GM13976 (cell line): ENCODE data around the gene CD93.

ENCODE experiments used
- DNase-seq: peaks from one replicate; pipeline ENCODE4 v3.0.0; 2012; ENCODE audit warnings: low spot score
- CTCF ChIP-seq: IDR thresholded peaks from 2 replicates; pipeline ENCODE4 v1.5.1; 2012; ENCODE audit warnings: borderline replicate concordance, mild to moderate bottlenecking; ENCODE audit not compliant: insufficient read depth; ENCODE audit errors: extremely low read depth, missing control alignments, control extremely low read depth
- in situ Hi-C: fragments of 300-500 bp; cut with MboI; formaldehyde crosslinking; loops from one replicate; pipeline ENCODE4 v1.12.0; 2022; ENCODE audit warnings: low sequenced_read_pairs, mixed read lengths, inconsistent platforms; ENCODE audit not compliant: unreplicated experiment

The CD93 gene

DNA sequence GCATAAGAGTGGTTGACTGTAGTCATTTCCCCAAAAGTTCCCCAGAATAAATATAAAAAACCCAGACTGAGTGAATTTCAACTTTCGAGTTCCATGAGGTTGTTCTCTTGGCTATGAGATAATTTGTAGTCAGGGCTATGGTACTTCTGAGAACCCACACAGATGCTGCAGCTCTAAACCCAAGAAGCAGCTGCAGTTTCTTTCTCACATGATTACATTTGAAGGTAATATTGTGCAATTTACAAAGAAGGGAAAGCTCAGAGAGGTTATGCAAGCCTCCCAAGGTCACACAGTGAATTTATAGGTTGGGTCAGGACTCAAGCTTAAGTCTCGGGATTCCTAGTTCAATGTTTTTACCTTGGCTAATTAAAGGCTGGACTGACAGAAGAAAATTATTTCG lies 29.7 kb upstream of the CD93 start:
- DNase-seq, result peak; percentile 58
- in situ Hi-C loops, result no loop called here
- TF ChIP-seq CTCF, result no peak

DNA sequence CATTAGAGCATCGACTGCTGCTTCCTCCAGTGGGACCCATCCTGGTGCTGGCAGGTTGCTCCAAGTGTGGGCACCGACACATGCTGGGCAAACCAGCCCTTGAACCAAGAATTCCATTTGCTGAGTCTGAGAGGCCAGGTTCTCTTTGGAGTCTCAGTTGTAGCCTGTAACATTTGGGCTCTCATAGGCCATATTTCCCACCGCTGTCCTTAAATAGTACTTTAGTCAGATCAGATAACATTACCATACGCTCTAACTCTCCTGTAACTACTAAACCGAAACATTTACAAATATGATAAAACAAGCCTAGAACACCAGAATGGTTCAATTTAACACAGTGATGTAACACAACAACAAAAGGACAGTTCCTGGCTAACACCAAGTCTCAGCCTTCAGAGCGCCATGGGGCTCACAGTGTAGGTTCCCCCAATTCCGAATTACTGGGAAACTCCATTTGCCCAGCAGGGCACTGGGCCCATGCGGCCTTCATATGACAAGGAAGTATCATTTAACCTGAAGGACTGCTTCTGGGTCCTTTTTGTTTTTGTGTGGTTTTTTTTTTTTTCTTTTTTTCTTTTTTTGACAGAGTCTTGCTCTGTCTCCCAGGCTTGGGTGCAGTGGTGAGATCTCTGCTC lies 28.4 kb upstream of the CD93 start:
- in situ Hi-C loops, result no loop called here
- no peak for DNase-seq
- TF ChIP-seq CTCF, result no peak

DNA sequence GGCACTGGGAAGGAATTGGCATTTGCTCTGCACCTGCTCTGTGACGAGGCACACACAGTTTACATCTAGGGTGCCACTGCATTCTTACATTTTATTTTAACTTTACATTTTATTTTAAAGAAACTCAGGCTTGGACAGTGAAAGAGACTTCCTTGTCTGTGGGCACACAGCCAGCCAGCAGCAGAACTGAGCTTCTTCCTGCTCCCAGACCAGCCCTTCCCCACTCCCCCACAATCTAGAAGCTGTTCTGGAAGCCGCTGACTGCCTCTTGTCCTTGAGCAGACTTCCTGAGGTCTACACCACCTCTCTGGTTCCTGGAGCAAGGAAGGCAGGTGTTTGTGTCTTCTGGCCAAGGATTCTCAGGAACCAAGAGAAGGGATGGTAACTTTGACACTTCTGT lies 27.9 kb upstream of the CD93 start:
- no peak for TF ChIP-seq CTCF
- in situ Hi-C loops, result no loop called here
- no peak for DNase-seq

DNA sequence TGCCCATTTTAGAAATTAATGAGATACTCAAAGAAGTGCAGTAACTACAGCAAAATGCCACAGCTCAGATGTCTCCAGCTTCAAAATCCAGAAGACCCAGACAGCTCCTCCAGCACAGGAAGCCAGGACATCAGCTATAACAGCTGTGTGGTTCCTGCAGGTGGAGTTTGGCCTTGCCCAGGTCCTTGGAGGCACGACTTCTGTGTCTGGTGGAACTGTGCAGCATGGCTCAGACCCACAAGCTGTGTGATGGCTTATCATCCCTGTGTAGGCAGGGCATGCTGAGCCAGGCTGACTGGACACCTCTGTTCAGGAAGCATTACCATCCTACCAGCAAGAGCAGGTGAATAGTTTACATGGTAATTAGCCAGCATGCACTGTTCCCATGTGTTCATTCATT lies 26.5 kb upstream of the CD93 start:
- TF ChIP-seq CTCF, result no peak
- no peak for DNase-seq
- in situ Hi-C loops, result no loop called here

DNA sequence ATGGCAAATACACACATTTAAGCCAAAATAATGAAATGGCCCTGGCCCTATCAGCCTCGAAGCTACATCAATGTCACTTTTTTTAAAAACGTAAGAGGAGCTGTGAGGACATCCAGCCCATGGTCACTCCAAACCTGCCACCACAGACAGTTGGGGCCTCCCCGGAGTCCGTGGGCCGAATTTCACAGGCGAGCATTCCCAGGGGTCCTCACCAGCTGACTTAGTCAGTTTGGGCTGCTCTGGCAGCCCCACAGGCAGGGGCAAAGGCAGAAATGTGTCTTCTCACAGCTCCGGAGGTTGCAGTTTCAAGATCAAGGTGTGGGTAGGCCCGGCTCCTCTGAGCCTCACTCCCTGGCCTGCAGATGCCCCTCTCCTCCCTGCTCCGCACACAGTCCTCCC lies 25.8 kb upstream of the CD93 start:
- no peak for DNase-seq
- TF ChIP-seq CTCF, result no peak
- in situ Hi-C loops, result no loop called here

DNA sequence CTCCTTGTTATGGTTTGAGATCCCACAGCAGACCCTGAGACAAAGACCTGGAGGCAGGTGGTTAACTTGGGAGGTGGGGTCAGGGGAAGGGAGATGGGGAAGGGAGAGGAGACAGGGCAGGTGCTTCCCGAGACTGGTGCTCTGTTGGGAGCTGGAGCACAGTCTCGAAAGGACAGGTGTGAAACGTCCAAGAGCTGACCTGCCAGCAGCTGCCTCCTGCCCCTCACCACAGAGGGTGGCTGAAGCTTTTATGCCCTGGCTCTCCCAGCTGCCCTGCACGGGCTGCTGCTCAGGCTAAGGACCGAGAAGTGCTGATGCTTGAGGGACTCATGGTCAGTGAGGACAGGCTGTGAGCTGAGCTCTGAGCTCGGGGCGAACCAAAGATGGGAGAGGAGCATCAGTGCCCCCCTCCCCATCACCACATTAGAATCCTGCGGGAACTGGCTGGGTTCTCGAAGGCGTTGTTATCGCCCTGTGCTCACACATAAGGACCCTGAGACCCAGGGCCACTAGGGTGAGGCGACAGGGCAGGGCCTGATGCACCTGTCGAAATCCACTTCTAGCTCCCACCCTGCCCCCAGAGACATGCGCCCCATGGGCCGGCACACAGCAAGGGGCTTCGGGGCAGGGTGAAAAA lies 25.3 kb upstream of the CD93 start:
- DNase-seq, result no peak
- in situ Hi-C loops, result no loop called here
- no peak for TF ChIP-seq CTCF
